Keratinocyte (primary cell): ENCODE results near the gene RNF4.

Source experiments
- EZH2 ChIP-seq: IDR thresholded peaks from one replicate; pipeline ENCODE4 v1.6.1; 2012; ENCODE audit warnings: inconsistent platforms, mild to moderate bottlenecking, low read length, moderate library complexity
- TF ChIP-seq, protein P1 (sequence below), 3 experiments: IDR thresholded peaks in 1 of 3; conservative IDR thresholded peaks in 1 of 3; optimal IDR thresholded peaks in 1 of 3; 2 replicates in 2 of 3; 3 replicates in 1 of 3; pipeline versions ENCODE3 to v1.5.1; 2011; ENCODE audit warnings: low read length in 3 of 3, mild to moderate bottlenecking in 3 of 3, moderate library complexity in 2 of 3, control low read depth in 1 of 3, inconsistent platforms in 1 of 3; ENCODE audit not compliant: insufficient read depth in 2 of 3; ENCODE audit errors: extremely low read depth in 1 of 3

DNA sequence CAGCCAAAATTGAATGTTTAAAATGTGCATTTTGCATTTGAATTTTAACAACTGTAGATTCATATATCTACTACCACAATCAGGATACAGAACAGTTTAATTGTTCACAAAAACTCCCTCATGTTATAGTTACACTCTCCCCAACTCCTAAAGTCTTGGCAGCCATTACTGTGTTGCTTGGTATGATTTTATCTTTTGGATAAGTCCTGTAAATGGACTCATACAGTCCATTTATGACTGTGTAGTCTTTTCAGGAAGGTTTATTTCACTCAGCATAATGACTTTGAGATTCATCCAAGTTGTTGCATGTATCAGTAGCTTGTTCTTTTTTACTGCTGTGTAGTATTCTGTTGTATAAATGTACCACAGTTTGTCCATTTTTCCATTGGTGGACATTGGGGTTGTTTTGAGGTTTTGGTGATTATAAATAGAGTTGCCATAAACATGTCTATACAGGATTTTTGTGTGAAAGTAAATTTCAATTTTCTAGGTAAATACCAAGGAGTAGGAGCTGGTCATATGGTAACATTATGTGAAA lies 77.4 kb downstream of the RNF4 start:
- TF ChIP-seq, protein P1, sequence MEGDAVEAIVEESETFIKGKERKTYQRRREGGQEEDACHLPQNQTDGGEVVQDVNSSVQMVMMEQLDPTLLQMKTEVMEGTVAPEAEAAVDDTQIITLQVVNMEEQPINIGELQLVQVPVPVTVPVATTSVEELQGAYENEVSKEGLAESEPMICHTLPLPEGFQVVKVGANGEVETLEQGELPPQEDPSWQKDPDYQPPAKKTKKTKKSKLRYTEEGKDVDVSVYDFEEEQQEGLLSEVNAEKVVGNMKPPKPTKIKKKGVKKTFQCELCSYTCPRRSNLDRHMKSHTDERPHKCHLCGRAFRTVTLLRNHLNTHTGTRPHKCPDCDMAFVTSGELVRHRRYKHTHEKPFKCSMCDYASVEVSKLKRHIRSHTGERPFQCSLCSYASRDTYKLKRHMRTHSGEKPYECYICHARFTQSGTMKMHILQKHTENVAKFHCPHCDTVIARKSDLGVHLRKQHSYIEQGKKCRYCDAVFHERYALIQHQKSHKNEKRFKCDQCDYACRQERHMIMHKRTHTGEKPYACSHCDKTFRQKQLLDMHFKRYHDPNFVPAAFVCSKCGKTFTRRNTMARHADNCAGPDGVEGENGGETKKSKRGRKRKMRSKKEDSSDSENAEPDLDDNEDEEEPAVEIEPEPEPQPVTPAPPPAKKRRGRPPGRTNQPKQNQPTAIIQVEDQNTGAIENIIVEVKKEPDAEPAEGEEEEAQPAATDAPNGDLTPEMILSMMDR (optimal IDR thresholded peaks at IDR 0.05 in 1 of 3, IDR thresholded peaks at IDR 0.05 in 1 of 3, conservative IDR thresholded peaks at IDR 0.05 in 1 of 3; ENCODE audit: extremely low read depth in 1 of 3, insufficient read depth in 2 of 3, low read length in 3 of 3) = no peak
- no peak for TF ChIP-seq EZH2
